Neural crest cell (in vitro differentiated cells): Measurements from ENCODE around the gene SNTB2. TPM values are rescaled to one million over a fixed set of nuclear protein-coding genes. Genes with fewer than 3 reads are reported as not detected.

Experiments
- DNase-seq: peaks from one replicate; pipeline ENCODE4 v3.0.0; 2021; ENCODE audit warnings: low read depth, mixed read lengths, low spot score
- H3K27ac Mint-ChIP-seq: one replicate; pipeline ENCODE4 v1.8.0; 2021; ENCODE audit warnings: mild to moderate bottlenecking, mixed read lengths; ENCODE audit not compliant: unreplicated experiment
- H3K27me3 Mint-ChIP-seq: 2 replicates; pipeline ENCODE4 v1.8.0; 2021; ENCODE audit warnings: low read depth, mild to moderate bottlenecking, mixed read lengths
- H3K36me3 Mint-ChIP-seq: 2 replicates; pipeline ENCODE4 v1.8.0; 2021; ENCODE audit warnings: low read depth, mild to moderate bottlenecking, mixed read lengths
- H3K4me1 Mint-ChIP-seq: 2 replicates; pipeline ENCODE4 v1.8.0; 2021; ENCODE audit warnings: mixed read lengths
- H3K4me3 Mint-ChIP-seq: one replicate; pipeline ENCODE4 v1.8.0; 2021; ENCODE audit warnings: mild to moderate bottlenecking, mixed read lengths
- H3K9me3 Mint-ChIP-seq: 2 replicates; pipeline ENCODE4 v1.8.0; 2021; ENCODE audit warnings: mixed read lengths
- total RNA-seq: library from RNA; stranded (reverse); gene quantifications from 2 replicates; pipeline ENCODE4 v1.2.1, GENCODE V29; 2021
- TF ChIP-seq, protein P1 (sequence below): fragments of 200-600 bp; sonication (generic); conservative IDR thresholded peaks from 2 replicates; pipeline ENCODE4 v1.5.0; 2021; ENCODE audit warnings: antibody characterized with exemption, mild to moderate bottlenecking

The SNTB2 gene
- total RNA-seq, 1 donor from 2014 or later: 28.9 TPM

DNA sequence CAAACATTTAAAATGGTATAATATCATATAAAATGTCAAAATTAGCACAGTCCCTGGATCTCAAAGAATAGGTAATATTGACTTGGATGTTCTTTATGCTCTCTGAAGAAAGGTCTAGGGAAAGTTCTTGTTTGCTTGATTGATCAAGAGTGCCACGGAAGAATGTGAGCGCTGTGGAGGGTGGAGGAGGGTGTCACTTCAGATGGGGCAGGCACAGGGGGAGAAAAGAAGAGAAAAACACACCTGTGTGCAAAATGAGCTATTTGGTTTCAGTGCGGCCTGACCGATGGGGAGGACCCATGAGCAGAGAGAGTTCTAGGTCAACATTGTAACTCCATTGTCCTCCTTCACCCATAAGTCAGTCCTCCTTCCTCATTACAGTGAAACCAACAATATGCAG lies 115.3 kb downstream of the SNTB2 start:
- DNase-seq: no peak
- TF ChIP-seq, protein P1, sequence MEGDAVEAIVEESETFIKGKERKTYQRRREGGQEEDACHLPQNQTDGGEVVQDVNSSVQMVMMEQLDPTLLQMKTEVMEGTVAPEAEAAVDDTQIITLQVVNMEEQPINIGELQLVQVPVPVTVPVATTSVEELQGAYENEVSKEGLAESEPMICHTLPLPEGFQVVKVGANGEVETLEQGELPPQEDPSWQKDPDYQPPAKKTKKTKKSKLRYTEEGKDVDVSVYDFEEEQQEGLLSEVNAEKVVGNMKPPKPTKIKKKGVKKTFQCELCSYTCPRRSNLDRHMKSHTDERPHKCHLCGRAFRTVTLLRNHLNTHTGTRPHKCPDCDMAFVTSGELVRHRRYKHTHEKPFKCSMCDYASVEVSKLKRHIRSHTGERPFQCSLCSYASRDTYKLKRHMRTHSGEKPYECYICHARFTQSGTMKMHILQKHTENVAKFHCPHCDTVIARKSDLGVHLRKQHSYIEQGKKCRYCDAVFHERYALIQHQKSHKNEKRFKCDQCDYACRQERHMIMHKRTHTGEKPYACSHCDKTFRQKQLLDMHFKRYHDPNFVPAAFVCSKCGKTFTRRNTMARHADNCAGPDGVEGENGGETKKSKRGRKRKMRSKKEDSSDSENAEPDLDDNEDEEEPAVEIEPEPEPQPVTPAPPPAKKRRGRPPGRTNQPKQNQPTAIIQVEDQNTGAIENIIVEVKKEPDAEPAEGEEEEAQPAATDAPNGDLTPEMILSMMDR: no peak
- H3K9me3 Mint-ChIP-seq: no peaks in the 10 kb centered on the region
- H3K4me3 Mint-ChIP-seq: no peak overlapping the region
- H3K27ac Mint-ChIP-seq: peak overlapping the region; percentile 2
- H3K4me1 Mint-ChIP-seq: no peaks in the 10 kb centered on the region
- H3K27me3 Mint-ChIP-seq: no peaks in the 10 kb centered on the region
- H3K36me3 Mint-ChIP-seq: peaks cover 6% of the 10 kb centered on the region

GRCh38 chr16:69306031-69306430 lies 119.1 kb downstream of the SNTB2 start:
- no peak overlapping the region for H3K27ac Mint-ChIP-seq
- H3K4me1 Mint-ChIP-seq: peaks cover 8% of the 10 kb centered on the region
- no peaks in the 10 kb centered on the region for H3K9me3 Mint-ChIP-seq
- H3K36me3 Mint-ChIP-seq: peaks cover 6% of the 10 kb centered on the region
- no peak overlapping the region for H3K4me3 Mint-ChIP-seq
- H3K27me3 Mint-ChIP-seq: no peaks in the 10 kb centered on the region
- TF ChIP-seq, protein P1: no peak
- no peak for DNase-seq

- H3K27me3 Mint-ChIP-seq: no peaks in the 10 kb centered on the region
- TF ChIP-seq, protein P1: no peak
- no peak overlapping the region for H3K4me3 Mint-ChIP-seq
- H3K36me3 Mint-ChIP-seq: peaks cover 5% of the 10 kb centered on the region
- DNase-seq: no peak
- H3K27ac Mint-ChIP-seq: no peak overlapping the region
- peaks cover 11% of the 10 kb centered on the region for H3K4me1 Mint-ChIP-seq
- H3K9me3 Mint-ChIP-seq: no peaks in the 10 kb centered on the region
Measured at GRCh38 chr16:69307091-69307490, 120.1 kb downstream of the SNTB2 start.

GRCh38 chr16:69307856-69308255 lies 120.9 kb downstream of the SNTB2 start:
- Mint-ChIP-seq H3K36me3 (peaks cover 5% of the 10 kb centered on the region), H3K9me3 (no peaks in the 10 kb centered on the region), H3K4me1 (peaks cover 14% of the 10 kb centered on the region), H3K27me3 (no peaks in the 10 kb centered on the region), H3K27ac (no peak overlapping the region), H3K4me3 (no peak overlapping the region)
- no peak for DNase-seq
- TF ChIP-seq, protein P1: no peak

GRCh38 chr16:69309316-69309715 lies 122.4 kb downstream of the SNTB2 start:
- peaks cover 19% of the 10 kb centered on the region for H3K4me1 Mint-ChIP-seq
- peaks cover 8% of the 10 kb centered on the region for H3K36me3 Mint-ChIP-seq
- no peaks in the 10 kb centered on the region for H3K27me3 Mint-ChIP-seq
- TF ChIP-seq, protein P1: no peak
- H3K4me3 Mint-ChIP-seq: peak overlapping the region; percentile 69
- no peak for DNase-seq
- no peak overlapping the region for H3K27ac Mint-ChIP-seq
- H3K9me3 Mint-ChIP-seq: no peaks in the 10 kb centered on the region
